HG02610 (cell line): Measurements from ENCODE around the gene NCS1.

Experiments used
- ATAC-seq: cut with Tn5 transposase; IDR thresholded peaks from one replicate; pipeline ENCODE4 v1.9.1; 2021; ENCODE audit warnings: mild to moderate bottlenecking, moderate library complexity; ENCODE audit not compliant: unreplicated experiment

Gene NCS1

DNA sequence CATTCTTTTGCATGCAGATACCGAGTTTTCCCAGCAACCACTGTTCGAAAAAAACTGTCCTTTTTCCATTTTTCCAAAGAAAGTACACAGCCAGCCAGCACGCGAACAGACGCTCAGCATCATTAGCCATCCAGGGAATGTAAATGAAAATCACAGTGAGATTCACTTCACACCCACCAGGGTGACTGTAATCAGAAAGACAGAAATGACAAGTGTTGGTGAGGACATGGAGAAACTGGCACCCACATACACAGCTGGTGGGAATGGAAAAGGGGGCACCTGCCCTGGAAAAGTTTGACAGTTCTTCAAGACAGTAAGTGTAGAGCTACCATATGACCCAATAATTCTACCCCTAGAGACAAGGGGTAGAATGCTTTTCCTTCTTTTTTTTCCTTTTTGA is 25.0 kb upstream of the NCS1 start:
- no peak for ATAC-seq

- no peak for ATAC-seq
These were observed 24.3 kb upstream of the NCS1 start for GRCh38 chr9:130147910-130148309.

DNA sequence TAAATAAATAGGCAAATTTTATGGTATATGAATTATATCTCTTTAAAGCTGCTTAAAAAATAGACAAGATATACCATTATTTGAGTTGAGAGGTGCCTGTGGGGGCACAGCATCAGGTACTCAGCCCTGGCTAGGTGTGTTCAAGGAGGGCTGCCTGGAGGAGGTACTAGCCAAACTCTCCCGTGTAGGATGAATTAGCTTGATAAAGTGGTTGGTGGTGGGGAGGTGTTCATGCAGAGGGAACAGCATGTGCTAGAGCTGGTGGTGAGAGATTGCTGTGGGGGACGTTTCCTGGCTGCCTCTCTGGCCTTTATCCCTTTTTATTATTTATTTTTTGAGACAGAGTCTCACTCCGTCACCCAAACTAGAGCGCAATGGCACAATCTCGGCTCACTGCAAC is 23.2 kb upstream of the NCS1 start:
- no peak for ATAC-seq

DNA sequence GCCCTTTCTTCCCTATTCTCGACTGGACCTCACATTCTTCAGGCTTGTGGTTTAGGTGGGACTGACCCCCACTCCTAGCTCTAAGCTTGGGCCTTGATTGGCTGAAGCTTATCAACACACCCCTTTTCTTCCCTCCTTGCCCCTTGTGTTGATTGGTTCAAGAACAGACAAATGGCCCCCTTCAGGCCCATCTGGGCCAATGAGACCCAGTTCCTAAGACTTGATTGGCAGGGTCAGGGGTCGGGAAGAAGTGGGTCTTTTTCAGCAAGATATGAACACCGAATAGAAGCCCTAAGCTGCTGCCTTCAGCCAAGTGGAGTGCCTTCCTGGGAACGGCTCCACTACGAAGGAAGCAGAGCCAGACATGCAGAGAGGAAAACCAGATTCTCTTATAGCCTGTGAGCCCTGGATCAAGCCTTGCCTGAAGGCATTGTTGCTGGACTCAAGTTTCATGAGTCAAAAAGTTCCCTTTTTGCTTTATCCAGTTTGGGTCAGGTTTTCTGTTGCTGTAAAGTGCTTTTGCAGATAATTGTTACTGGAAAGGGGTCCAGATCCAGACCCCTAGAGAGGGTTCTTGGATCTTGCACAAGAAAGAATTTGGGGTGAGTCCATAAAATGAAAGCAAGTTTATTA is 22.4 kb upstream of the NCS1 start:
- no peak for ATAC-seq

DNA sequence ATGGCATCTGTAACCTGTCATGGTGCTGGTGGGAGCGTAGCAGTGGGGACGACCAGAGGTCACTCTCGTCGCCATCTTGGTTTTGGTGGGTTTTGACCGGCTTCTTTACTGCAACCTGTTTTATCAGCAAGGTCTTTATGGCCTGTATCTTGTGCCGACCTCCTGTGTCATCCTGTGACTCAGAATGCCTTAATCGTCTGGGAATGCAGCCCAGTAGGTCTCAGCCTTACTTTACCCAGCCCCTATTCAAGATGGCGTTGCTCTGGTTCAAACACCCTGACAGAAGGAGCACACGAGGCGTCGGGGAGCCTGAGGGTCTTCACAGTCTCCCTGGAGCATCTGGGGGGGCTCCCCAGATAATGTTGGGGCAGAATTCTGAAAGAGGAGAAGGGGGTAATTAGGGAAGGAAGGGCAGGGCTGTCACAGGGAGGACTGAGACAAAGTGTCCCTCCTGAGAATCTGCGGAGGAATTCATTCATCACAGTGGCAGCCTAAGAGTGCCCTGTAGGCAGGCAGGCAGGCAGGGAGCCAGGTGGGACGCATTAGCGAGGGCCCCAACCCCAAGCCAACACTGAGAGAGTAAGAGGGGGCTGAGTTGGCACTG is 21.3 kb upstream of the NCS1 start:
- ATAC-seq: no peak

- no peak for ATAC-seq
These were observed 17.4 kb upstream of the NCS1 start for GRCh38 chr9:130154816-130155215.

- no peak for ATAC-seq
These were observed 16.6 kb upstream of the NCS1 start for GRCh38 chr9:130155647-130156046.

DNA sequence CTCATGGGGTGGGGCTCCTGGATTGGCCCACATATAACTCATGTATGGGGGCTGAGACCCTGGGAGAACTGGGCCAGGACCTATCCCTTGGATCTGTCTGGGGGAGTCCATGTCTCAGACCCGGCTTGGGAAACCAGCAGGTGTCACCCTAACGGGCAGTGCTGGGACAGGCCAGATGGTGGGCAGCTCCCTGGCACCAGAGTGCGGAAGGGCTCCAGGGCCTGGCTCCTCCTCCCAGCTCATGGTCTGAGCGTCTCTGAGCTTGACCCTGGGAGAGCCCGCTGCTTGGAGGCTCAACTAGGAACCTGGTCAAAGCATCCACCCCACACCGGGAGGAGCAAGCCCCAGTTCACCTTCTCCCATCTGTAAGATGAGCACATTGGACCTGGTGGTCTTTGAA is 15.5 kb upstream of the NCS1 start:
- no peak for ATAC-seq

GRCh38 chr9:130157079-130157478 is 15.1 kb upstream of the NCS1 start:
- ATAC-seq: no peak

- no peak for ATAC-seq
These were observed 14.2 kb upstream of the NCS1 start for GRCh38 chr9:130158001-130158400.

- ATAC-seq: no peak
These were observed 13.1 kb upstream of the NCS1 start for GRCh38 chr9:130159057-130159456.

GRCh38 chr9:130159915-130160670 is 12.1 kb upstream of the NCS1 start:
- ATAC-seq: no peak

GRCh38 chr9:130160862-130161470 is 11.2 kb upstream of the NCS1 start:
- ATAC-seq: no peak

DNA sequence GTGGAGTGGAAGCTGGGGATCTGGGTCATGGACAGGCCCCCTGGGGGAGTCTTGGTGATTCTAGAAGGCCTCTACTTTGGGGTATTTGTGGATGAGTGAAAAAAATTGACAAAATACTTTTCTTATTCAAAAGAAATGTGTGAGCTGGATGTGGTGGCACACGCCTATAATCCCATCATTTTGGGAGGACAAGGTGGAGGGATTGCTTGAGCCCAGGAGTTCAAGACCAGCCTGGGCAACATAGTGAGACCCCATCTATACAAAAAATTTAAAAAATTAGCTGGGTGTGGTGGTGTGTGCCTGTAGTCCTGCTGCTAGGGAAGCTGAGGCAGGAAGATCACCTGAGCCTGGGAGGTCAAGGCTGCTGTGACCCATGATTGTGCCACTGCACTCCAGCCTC is 6.6 kb upstream of the NCS1 start:
- ATAC-seq: no peak

- ATAC-seq: no peak
These were observed 5.8 kb upstream of the NCS1 start for GRCh38 chr9:130166399-130166798.

DNA sequence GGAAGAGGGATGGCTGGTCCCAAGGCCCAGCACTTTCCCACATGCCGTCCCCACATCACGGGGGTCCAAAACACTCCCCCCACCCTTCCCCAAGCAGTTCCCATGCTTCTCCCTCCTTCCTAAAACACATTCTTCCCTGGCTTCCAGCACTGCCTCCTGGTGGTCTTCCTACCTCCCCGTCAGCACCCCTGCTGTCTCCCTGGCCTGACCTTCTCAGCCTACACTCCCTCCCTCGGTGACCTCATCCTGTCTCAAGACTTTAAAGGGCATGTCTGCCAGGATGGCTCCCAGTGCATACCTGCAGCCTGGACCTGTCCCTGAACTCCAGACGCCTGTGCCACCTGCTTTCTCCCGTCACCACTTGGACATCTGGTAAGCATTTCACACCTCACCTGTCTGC is 4.3 kb upstream of the NCS1 start:
- no peak for ATAC-seq

DNA sequence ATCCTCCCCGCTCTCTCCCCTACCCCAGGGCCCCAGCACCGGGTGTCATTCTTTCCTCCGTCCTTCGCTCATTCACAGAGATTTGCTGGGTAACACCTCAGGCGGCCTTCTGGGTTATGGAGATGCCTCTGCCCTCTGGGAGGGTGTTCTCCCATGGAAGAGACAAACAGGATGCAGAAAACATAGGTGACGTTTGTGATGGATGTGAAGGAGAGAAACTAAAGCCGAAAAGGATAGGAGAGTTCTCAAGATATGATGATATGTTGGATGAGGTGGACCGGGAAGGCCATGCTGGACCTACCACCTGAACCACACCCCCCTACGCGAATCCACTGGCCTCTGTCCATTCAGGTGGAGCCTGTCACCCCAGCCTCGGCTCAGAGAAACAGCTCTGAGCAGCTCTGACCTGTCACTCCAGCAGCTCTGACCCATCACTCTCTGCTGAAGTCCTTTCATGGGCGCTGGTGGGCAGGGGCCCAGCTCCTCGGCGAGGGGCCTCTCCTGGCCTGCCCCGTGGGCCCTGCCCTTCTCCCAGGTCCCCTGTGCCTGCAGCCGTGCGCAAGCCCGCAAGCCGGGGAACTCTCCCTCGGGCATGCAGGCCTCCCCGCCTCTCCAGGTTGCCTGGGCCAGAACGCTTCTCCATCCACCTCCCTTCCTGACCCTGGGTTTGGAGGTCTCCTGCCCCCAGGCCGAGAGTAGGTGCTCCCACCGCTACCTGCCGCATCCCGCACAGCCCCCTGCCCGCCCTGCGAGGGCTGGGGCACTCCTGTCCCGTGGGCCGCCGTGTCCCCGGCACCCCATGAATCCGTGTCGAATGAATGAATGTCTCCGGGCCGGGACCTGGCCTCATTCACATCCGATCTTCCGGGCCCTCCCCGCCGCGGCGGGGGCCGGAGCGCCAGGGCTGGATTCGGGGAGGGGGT is 717 bp upstream of the NCS1 start:
- ATAC-seq: no peak

DNA sequence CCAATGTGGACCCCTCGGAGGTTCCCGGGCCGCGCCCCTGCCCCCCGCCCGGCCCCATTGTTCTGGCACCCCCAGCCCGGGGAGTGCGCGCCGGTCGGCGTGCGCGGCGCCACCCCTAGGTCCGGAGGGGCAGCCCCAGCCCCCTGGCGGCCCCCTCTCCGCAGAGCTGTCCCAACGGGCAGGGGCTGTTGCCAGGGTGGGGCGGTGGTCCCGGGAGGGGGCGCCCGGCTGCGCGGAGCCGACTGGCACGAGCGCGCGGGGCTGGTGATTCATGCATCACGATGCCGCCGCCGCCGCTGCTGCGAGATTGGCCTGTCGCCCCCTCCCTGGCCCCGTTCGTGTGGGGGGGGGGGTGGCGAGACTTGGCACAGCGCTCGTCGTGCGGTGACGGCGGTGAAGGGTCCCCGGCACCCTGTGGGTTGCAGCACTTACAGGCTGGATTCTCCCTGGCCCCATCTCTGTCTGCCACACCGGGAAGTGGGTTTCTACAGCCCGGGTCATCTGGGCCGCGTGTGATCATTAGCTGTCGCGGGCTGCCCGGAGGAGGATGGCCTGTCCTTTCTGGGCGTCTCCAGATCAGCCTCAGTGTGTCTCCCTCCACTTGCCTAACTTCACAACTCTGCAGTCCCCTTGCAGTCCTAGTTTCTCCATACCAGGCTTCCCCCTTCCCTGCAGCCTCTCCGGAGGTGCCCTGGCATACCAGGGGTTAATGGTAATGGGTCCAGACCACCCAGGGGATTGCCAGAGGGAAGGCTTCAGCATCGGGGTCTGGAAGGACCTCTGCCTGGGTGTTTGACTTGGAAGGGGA is 858 bp downstream of the NCS1 start:
- no peak for ATAC-seq

DNA sequence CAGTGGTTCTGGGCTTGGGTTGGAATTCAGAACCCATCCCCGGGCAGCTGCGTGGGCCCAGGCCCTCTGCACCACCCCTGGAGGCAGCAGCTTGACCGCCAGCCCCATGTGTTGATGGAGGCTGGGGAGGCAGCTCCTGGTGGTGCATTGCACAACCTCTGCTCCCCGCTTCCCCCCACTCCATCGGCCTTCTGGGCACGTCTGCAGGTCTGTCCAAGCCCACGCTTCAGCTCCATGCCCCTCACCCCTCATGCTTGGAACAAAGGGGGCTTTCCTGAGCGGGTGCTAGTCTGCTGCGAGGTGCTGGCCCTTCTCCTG is 1.4 kb downstream of the NCS1 start:
- no peak for ATAC-seq

DNA sequence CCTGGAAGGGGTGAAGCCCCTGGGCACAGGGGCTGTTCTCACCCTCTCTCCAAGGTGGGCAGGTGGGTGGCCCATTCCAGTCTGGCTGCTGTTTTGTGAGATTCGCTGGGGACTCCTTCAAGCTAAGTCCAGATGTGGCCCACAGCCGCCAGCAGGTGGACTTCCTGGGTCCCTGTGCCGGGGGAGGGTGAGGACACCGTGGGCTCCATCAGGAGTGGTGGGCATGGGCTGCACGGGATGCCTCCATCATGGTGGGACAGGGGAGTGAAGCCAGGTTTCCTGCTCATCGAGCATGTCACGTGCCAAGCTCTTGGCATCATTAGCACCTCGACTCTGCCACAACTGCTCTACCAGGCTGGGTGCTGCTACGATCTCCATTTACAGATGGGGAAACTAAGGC is 1.8 kb downstream of the NCS1 start:
- ATAC-seq: no peak
